GM21619 (cell line): ENCODE results near the gene CYB5RL.

Experiments
- ATAC-seq: cut with Tn5 transposase; IDR thresholded peaks from one replicate; pipeline ENCODE4 v1.9.1; 2021; ENCODE audit not compliant: unreplicated experiment

Gene CYB5RL

DNA sequence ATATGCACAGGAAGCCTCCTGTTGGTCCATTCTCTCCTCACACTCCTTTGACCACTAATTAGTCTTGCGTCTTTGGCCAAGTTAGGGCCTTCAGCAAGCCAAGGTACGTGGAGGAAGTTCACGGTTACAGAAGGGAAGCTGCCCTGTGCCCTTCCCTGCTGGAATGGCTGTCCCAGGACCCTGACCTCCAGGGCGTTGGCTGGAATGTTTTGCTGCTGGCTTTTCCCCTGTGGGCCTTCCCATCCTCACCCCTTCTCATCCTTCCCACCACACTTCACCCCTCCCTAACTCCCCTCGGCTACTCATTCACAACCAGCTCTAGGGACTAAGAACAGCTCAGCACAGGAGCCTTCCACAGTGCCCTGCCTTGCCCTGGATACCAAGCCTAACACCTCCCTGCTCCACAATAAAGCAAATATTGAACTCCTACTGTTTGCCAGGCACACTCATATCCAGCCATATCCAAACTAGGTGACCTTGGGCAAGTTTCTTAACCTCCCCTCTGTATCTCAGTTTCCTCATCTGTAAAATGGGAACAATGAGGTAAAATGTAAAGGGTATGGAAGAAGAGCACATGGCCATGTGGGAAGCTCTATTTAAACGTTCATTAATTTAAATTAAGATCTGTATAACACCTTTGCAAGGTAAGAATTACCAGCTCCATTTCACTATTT, 38.2 kb downstream of the CYB5RL start:
- ATAC-seq, result no peak

DNA sequence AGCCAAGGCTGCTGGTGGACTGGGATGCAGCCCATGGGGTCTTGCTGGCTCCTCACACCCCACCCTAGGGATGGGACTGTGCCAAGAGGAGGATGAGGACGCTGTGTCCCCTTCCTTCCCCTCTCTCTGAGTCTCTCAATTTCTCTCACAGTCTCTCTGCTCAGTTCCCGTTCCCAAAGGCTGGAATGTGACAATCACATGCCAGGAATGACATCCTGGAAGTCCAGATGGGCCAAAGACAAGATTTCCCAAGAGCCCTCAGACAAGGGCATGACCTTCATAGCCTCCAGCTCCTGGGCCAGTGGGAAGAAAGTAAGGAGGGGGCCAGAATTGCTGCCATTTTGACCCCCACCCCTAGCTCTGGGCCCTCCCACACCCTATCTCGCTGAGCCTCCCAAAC, 39.5 kb downstream of the CYB5RL start:
- no peak for ATAC-seq

DNA sequence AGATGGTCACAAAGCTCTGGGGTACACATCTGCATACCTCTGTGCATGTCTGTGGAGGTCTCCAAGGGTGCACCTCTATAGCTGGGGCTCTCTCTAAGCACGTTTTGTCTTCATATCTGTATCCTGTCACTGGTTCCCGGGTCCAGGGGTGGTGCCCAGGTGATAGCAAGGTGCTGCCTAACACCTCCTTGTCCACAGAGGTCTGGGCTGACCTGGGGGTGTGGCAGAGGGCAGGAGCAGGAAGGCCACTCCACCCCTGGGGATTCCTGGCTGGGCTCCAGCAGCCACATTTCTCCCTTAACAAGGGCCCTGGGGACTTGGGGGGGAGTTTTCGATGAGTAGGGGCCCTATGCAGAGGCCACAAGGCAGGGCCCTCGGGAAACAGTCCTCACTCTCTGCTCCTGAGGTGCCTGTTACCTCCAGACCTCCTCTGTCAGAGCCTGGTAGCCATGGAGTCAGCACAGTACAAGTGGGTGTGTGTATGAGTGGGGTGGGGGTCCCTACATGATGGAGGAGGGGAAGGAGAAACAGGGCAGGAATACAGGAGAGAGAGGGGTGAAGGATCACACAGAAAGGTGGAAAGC, 40.0 kb downstream of the CYB5RL start:
- ATAC-seq, result no peak

DNA sequence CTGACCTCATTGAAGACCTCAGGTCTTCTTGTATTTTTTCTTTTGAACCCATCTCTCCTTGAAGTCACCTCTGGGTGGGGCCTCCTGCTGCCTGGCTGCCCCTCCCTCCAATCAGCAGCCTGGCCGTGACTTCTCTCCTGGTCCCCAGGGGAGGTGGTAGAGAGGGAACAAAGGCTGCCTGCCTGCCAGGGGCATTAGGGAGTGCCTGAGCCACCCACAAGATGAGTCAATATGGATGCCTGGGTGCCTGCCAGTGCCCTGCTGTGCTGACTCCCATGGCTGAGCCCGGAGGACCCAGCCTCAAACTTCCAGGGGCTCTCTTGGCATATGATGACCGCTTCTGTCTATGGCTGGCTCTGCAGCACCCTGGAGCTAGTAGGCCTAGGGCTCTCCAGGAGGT, 41.8 kb downstream of the CYB5RL start:
- ATAC-seq, result no peak

DNA sequence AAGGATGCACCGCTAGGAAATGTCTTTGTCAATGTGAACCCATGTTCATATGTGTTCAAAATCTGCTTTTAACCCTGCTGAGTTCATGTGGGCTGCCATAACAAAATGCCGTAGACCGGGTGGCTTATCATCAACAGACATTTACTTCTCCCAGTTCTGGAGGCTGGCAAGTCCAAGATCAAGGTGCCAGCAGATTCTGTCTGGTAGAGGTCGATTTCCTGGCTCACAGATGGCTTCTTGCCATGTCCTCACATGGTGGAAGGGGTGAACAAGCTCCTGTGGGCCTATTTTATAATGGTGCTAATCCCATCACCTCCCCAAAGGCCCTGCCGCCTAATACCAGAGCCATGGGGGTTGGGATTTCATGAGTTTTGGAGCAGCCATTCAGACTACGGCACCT, 42.4 kb downstream of the CYB5RL start:
- ATAC-seq, result no peak

DNA sequence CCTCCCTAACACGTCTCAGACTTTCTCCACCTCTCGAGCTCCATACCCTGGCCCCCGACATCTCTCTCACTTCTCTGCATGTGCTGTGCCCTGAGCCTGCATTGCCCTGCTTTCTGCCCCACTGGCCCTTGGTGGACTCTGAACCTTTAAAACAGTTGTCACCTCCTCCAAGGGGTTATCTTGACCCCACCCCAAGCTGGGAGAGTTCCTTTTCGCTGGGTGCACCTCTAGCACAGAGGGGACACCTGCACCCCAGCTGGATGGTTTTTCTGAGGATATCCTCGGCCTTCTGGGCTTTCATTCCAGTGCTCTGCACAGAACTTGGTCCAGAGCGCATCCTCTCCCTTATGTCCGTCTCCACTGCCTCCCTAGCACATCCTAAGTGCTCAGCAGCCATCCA, 42.8 kb downstream of the CYB5RL start:
- no peak for ATAC-seq

DNA sequence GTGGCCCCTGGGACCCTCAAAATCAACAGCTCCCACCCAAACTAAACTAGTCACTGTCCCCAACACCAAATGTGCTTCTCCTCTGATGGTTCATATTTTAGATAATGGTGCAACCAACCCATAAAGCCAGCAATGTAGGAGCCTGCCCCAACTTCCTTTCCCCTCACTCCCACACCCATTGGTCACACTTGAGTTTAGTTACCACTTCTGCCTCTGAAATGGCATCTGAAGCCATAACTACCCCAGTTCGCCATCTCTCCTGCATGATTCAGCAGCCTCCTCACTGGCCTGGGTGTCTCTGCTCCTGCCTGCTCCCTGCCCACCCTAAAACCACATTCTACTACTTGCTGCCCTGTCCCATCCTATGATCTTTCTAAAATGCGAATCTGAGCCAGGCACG, 43.6 kb downstream of the CYB5RL start:
- ATAC-seq, result no peak

DNA sequence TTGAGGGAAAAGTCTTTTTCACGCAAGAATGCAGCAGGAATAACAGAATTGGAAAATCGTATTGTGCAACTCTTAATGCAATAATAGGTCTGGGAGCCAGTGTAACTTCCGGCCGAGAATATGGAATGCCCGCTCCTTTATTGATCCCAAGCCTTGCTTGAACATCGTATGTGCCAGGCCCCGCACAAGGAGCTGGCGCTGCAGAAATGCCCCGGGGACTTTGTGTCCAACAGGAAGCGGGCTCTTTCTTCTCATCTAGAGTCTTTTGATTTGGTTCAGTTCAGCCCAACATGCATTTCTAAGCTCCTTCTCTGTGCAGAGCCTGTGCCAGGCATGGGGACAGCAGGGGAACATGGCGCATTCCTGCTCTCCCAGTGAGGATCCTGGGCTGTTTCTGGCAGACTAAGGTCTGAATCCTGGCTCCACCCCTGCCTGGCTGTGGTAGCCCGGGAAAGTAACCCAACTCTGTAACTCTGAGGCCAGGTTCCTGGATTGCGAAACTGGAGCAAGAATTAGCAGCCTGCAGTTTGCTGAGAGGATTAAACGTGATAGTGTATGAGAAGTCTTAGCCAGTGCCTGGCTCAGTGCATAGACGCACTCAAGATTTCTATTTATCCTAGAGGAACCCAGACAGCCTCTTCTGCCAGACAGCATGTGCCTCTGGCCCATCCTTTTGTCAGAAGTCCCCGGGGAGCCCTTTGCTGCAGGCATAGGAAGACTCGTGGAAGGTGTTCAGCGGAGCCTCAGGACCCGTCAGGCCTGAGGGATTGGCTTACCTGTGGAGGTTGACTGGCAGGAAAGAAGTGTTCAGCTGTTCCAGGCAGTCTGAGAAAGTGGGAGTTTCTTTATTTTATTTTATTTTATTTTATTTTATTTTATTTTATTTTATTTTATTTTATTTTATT, 46.0 kb downstream of the CYB5RL start:
- ATAC-seq, result no peak

DNA sequence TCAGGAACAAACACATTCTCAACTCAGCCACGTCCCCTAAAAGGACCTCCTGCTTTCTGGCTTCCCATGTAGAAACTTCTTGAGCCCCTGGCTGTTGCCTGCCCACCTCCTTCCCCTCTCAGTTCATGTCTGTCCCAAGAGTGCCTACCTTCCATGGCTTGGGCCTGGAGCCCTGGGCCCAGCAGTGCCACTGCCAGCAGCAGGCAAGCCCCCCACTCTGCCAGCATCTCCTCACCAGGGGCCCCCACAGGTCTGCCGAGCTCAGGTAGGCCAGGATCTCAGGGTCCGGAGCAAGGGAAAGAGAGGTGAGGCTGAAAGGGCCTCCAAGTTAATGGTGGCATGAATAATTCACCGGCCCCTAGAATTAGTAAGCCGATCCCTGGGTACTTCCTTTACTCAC, 47.1 kb downstream of the CYB5RL start, which contains the start of gene CDCP2:
TSS of gene CDCP2 (minus strand) at position 305 of the 400 bp plus-strand sequence. CDS start at position 227, 78 bp downstream.
- no peak for ATAC-seq

DNA sequence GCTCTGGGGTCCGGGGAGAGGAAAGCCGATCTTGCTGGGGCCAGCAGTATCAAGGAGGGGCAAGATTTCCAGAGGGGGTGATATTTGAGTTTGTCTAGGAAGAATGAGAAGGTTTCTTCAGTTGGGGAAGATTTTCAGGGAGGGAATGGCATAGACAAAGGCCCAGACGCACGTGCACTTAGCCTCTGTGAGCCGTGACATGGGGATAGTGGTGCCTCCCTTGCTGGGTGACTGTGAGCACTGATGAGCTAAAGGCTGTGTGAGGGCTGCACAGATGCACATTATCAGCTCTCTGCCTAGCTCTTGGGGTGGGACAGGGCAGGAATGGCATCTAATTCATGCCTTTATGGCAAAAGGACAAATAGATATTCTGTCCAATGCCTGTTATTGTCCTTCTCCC, 48.8 kb downstream of the CYB5RL start:
- ATAC-seq, result no peak
